Spinal cord (tissue), 10 donors: ENCODE data around the gene PPP1R3D. TPM values are rescaled to one million over a fixed set of nuclear protein-coding genes. Genes with fewer than 3 reads are reported as not detected.

Experiments used
- DNase-seq, 6 donors: peaks; one replicate each; pipeline versions ENCODE4 v3.0.0 to v3.0.0-alpha.2; 2013 to 2015; ENCODE audit warnings: low spot score in 6 of 6, low read depth in 4 of 6
- H3K27ac ChIP-seq: one replicate; pipeline ENCODE4 v1.5.1; 2013; ENCODE audit warnings: low read depth, low read length, control low read depth
- H3K27me3 ChIP-seq: one replicate; pipeline ENCODE4 v1.6.1; 2013; ENCODE audit warnings: low read length; ENCODE audit not compliant: control insufficient read depth, insufficient read depth
- H3K36me3 ChIP-seq: one replicate; pipeline ENCODE4 v1.6.1; 2013; ENCODE audit warnings: low read length; ENCODE audit not compliant: control insufficient read depth, insufficient read depth
- H3K4me1 ChIP-seq: one replicate; pipeline ENCODE4 v1.6.1; 2013; ENCODE audit warnings: low read length; ENCODE audit not compliant: control insufficient read depth, insufficient read depth
- H3K4me3 ChIP-seq: one replicate; pipeline ENCODE4 v1.5.1; 2013; ENCODE audit warnings: low read depth, low read length, control low read depth
- H3K9me3 ChIP-seq: one replicate; pipeline ENCODE4 v1.6.1; 2013; ENCODE audit warnings: low read length; ENCODE audit not compliant: control insufficient read depth, insufficient read depth
- WGBS: methylation state at CpG from one replicate; pipeline ENCODE4 v1.1.5; 2013; ENCODE audit warnings: missing lambda C conversion rate; ENCODE audit not compliant: insufficient coverage; 5-methylcytosine and 5-hydroxymethylcytosine counted together
- polyA plus RNA-seq, 2 donors: library from polyadenylated mRNA; unstranded; fragments of 120-200 nt; gene quantifications; one replicate each; pipeline ENCODE4 v1.2.1, GENCODE V29; 2013; ENCODE audit not compliant: insufficient read length in 2 of 2
- total RNA-seq, 2 donors: library from RNA; depleted of rRNA in 1 of 2; stranded (reverse); fragments of 120-200 nt in 1 of 2; fragments of >200 nt in 1 of 2; gene quantifications; one replicate each; pipeline versions ENCODE4 v1.2.3 to v1.2.4, GENCODE V29; 2013 to 2014
- donor health status: healthy.

The PPP1R3D gene
- total and polyA plus RNA-seq, 4 donors, result 5.3 to 12.6 (median 10.6) TPM

- Histone ChIP-seq H3K36me3 (peaks cover 2% of the 10 kb centered on the region), H3K27ac (no peak overlapping the region), H3K27me3 (no peaks in the 10 kb centered on the region), H3K9me3 (no peaks in the 10 kb centered on the region), H3K4me1 (peaks cover 14% of the 10 kb centered on the region), H3K4me3 (no peak overlapping the region)
- DNase-seq, result no peak
- 68% methylated on average over 3 of the region's 9 CpGs for WGBS
Observed at GRCh38 chr20:59931511-59932312, 8.4 kb downstream of the PPP1R3D start.

- H3K4me1 ChIP-seq, result no peaks in the 10 kb centered on the region
- H3K27me3 ChIP-seq, result no peaks in the 10 kb centered on the region
- no peaks in the 10 kb centered on the region for H3K9me3 ChIP-seq
- no peaks in the 10 kb centered on the region for H3K36me3 ChIP-seq
- no peak overlapping the region for H3K4me3 ChIP-seq
- DNase-seq, result peak in 1 of 6 donors; percentile 19
- no peak overlapping the region for H3K27ac ChIP-seq
Observed at GRCh38 chr20:59925899-59926298, 14.2 kb downstream of the PPP1R3D start.

- Histone ChIP-seq H3K27me3 (no peaks in the 10 kb centered on the region), H3K36me3 (no peaks in the 10 kb centered on the region), H3K4me3 (no peak overlapping the region), H3K4me1 (no peaks in the 10 kb centered on the region), H3K27ac (no peak overlapping the region), H3K9me3 (no peaks in the 10 kb centered on the region)
- WGBS, result no CpG with 5 or more reads among the region's 1 CpG
- no peak for DNase-seq
Observed at GRCh38 chr20:59925359-59925758, 14.7 kb downstream of the PPP1R3D start.

- Histone ChIP-seq H3K27me3 (no peaks in the 10 kb centered on the region), H3K9me3 (no peaks in the 10 kb centered on the region), H3K36me3 (no peaks in the 10 kb centered on the region), H3K27ac (no peak overlapping the region), H3K4me1 (no peaks in the 10 kb centered on the region), H3K4me3 (no peak overlapping the region)
- no CpG with 5 or more reads among the region's 1 CpG for WGBS
- no peak for DNase-seq
Observed at GRCh38 chr20:59923514-59923913, 16.6 kb downstream of the PPP1R3D start.

- no peaks in the 10 kb centered on the region for H3K4me1 ChIP-seq
- H3K27me3 ChIP-seq, result no peaks in the 10 kb centered on the region
- DNase-seq, result no peak
- H3K4me3 ChIP-seq, result no peak overlapping the region
- no peaks in the 10 kb centered on the region for H3K36me3 ChIP-seq
- no peaks in the 10 kb centered on the region for H3K9me3 ChIP-seq
- no peak overlapping the region for H3K27ac ChIP-seq
Observed at GRCh38 chr20:59920944-59921343, 19.2 kb downstream of the PPP1R3D start.

GRCh38 chr20:59912609-59913008, 27.5 kb downstream of the PPP1R3D start:
- WGBS, result 60% methylated on average over 1 of the region's 4 CpGs

GRCh38 chr20:59911041-59911440, 29.1 kb downstream of the PPP1R3D start:
- Histone ChIP-seq H3K36me3 (no peaks in the 10 kb centered on the region), H3K4me3 (no peak overlapping the region), H3K9me3 (no peaks in the 10 kb centered on the region), H3K27ac (no peak overlapping the region), H3K4me1 (no peaks in the 10 kb centered on the region), H3K27me3 (no peaks in the 10 kb centered on the region)
- no peak for DNase-seq
- no CpG with 5 or more reads among the region's 2 CpGs for WGBS

More at GRCh38 chr20:59912609-59913008, 27.5 kb downstream of the PPP1R3D start:
- H3K27me3 ChIP-seq, result no peaks in the 10 kb centered on the region
- no peak for DNase-seq
- no peaks in the 10 kb centered on the region for H3K9me3 ChIP-seq
- no peak overlapping the region for H3K27ac ChIP-seq
- H3K36me3 ChIP-seq, result no peaks in the 10 kb centered on the region
- H3K4me3 ChIP-seq, result no peak overlapping the region
- no peaks in the 10 kb centered on the region for H3K4me1 ChIP-seq

- H3K9me3 ChIP-seq, result no peaks in the 10 kb centered on the region
- H3K27me3 ChIP-seq, result no peaks in the 10 kb centered on the region
- H3K36me3 ChIP-seq, result no peaks in the 10 kb centered on the region
- no peak overlapping the region for H3K27ac ChIP-seq
- H3K4me1 ChIP-seq, result no peaks in the 10 kb centered on the region
- DNase-seq, result no peak
- 83% methylated on average over 5 of the region's 5 CpGs for WGBS
- no peak overlapping the region for H3K4me3 ChIP-seq
Observed at GRCh38 chr20:59908855-59909254, 31.2 kb downstream of the PPP1R3D start.

GRCh38 chr20:59903621-59904020, 36.5 kb downstream of the PPP1R3D start:
- peak in 1 of 6 donors; percentile 8 for DNase-seq
- WGBS, result no CpG with 5 or more reads among the region's 1 CpG
- no peaks in the 10 kb centered on the region for H3K36me3 ChIP-seq
- no peaks in the 10 kb centered on the region for H3K4me1 ChIP-seq
- no peaks in the 10 kb centered on the region for H3K9me3 ChIP-seq
- no peaks in the 10 kb centered on the region for H3K27me3 ChIP-seq
- no peak overlapping the region for H3K27ac ChIP-seq
- no peak overlapping the region for H3K4me3 ChIP-seq

GRCh38 chr20:59902470-59902869, 37.6 kb downstream of the PPP1R3D start:
- no peaks in the 10 kb centered on the region for H3K4me1 ChIP-seq
- WGBS, result 100% methylated on average over 1 of the region's 3 CpGs
- H3K4me3 ChIP-seq, result no peak overlapping the region
- H3K27ac ChIP-seq, result no peak overlapping the region
- no peaks in the 10 kb centered on the region for H3K27me3 ChIP-seq
- no peaks in the 10 kb centered on the region for H3K36me3 ChIP-seq
- DNase-seq, result no peak
- no peaks in the 10 kb centered on the region for H3K9me3 ChIP-seq
